22Rv1 (cell line): ENCODE results near the gene THSD4.

Experiments used
- ZFX ChIP-seq: fragments of 450-650 bp; IDR thresholded peaks from 2 replicates; pipeline ENCODE4 v1.6.1; 2017; ENCODE audit warnings: antibody characterized with exemption, borderline replicate concordance
- TF ChIP-seq, protein P1 (sequence below): fragments of 450-650 bp; IDR thresholded peaks from 2 replicates; pipeline ENCODE4 v1.5.1; 2017; ENCODE audit warnings: mild to moderate bottlenecking

DNA sequence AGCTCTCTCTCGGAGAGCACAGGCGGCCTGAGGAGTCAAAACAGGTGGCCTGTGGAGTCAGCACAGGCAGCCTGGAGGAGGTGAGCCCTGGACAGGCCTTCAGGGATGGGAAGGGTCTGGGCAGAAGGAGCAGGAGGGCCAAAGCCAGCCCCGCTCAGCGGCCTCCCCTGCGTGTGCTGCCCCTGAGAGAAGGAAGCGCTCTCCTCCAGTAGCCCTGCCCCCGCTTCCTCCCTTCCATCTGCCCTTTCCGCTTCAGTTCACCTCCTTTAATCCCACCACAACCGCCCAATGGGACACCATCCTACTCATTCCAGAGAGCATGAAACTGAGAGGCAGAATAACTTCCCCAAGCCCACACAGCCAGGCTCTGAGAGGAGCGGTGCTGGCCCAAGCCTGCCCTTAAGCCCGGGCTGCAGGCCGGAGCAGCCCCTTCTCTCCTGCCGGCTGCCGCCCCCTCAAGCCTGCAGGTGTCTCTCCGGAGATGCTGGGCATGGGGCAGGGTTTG, 691.9 kb downstream of the THSD4 start:
- TF ChIP-seq, protein P1, sequence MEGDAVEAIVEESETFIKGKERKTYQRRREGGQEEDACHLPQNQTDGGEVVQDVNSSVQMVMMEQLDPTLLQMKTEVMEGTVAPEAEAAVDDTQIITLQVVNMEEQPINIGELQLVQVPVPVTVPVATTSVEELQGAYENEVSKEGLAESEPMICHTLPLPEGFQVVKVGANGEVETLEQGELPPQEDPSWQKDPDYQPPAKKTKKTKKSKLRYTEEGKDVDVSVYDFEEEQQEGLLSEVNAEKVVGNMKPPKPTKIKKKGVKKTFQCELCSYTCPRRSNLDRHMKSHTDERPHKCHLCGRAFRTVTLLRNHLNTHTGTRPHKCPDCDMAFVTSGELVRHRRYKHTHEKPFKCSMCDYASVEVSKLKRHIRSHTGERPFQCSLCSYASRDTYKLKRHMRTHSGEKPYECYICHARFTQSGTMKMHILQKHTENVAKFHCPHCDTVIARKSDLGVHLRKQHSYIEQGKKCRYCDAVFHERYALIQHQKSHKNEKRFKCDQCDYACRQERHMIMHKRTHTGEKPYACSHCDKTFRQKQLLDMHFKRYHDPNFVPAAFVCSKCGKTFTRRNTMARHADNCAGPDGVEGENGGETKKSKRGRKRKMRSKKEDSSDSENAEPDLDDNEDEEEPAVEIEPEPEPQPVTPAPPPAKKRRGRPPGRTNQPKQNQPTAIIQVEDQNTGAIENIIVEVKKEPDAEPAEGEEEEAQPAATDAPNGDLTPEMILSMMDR, result no peak
- TF ChIP-seq ZFX, result no peak
